ENCODE data around the gene ENO2.

The ENO2 gene

DNA sequence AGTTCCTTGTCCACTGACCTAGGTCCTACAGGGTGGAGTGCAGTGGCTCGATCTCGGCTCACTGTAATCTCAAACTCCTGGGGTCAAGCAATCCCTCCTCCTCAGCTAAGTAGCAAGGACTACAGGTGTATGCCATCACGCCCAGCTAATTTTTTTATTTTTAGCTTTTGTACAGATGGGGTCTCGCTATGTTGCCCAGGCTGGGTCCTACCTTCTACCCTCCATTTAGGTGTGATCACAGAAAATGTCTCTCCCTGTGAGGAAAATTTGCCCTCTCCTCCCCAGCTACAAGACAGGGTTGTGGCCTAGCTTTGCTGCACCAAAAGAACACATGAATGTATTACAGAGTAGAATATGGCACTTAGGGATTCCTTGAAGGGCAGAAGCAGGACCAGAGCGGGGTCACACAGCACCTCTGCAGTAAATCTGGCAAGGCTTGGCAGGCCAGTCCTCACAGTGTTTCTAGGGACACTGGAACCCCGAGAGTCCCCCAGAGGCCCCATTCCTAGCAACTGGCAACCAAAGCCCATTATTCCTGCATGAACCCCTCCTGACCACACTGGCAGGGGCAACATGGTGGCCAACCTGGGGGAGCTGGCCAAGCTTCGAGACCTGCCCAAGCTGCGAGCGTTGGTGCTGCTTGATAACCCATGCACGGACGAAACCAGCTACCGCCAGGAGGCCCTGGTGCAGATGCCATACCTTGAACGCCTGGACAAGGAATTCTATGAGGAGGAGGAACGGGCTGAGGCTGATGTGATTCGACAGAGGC, 2.0 kb upstream of the ENO2 start:
- no peak for DNase-seq (ENCODE audit: low read depth)

GRCh38 chr12:6914947-6915788, 788 bp downstream of the ENO2 start:
- peak; percentile 34 for DNase-seq (ENCODE audit: low read depth)

GRCh38 chr12:6915789-6916285, 1.5 kb downstream of the ENO2 start:
- DNase-seq (ENCODE audit: low read depth): no peak

- no peak for DNase-seq (ENCODE audit: low read depth)
Observed at GRCh38 chr12:6916426-6917200, 2.2 kb downstream of the ENO2 start.

- DNase-seq (ENCODE audit: low read depth): peak; percentile 65
Observed at GRCh38 chr12:6917491-6918231, 3.3 kb downstream of the ENO2 start.

DNA sequence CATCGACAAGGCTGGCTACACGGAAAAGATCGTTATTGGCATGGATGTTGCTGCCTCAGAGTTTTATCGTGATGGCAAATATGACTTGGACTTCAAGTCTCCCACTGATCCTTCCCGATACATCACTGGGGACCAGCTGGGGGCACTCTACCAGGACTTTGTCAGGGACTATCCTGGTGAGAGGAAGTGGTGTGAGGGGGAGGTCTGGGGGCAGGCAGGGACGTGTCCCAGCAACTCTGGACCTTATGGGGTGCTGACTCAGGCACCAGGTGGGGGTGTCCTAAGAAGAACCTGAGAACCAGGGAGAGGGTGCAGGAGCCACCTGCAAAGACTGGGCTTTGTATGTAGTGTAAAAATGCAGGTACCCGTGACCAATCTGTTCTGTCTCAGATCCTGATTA, 5.2 kb downstream of the ENO2 start:
- DNase-seq (ENCODE audit: low read depth): no peak

GRCh38 chr12:6921539-6921938, 7.2 kb downstream of the ENO2 start:
- DNase-seq (ENCODE audit: low read depth): no peak

DNA sequence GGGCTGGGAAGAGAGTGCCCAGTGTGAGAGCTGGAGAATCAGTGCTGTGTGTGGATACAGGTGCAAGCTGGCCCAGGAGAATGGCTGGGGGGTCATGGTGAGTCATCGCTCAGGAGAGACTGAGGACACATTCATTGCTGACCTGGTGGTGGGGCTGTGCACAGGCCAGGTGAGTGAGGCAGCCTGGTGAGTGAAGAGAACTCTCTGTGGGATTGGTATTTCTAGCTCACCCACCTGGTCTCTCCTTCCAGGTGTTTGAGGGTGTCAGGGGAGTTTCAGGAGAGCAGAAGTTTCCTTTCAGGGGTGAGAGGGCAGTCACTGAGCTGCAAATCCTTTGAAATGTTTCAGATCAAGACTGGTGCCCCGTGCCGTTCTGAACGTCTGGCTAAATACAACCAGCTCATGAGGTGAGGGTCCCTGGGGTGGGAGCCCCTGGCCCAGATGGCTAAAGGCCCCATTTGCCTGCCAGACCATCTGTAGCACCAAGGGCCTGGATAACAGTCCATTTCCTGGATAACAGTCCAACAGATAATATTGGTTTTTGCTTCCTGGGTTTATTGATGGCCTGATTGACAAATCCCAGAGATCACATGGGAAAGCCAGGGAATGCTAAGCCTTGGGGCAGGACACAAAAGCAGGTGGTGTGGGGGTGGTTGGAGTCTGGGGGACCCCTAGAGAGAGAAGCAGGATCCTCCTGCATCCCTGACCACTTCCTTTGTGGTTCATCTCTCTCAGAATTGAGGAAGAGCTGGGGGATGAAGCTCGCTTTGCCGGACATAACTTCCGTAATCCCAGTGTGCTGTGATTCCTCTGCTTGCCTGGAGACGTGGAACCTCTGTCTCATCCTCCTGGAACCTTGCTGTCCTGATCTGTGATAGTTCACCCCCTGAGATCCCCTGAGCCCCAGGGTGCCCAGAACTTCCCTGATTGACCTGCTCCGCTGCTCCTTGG, 7.9 kb downstream of the ENO2 start:
- no peak for DNase-seq (ENCODE audit: low read depth)

DNA sequence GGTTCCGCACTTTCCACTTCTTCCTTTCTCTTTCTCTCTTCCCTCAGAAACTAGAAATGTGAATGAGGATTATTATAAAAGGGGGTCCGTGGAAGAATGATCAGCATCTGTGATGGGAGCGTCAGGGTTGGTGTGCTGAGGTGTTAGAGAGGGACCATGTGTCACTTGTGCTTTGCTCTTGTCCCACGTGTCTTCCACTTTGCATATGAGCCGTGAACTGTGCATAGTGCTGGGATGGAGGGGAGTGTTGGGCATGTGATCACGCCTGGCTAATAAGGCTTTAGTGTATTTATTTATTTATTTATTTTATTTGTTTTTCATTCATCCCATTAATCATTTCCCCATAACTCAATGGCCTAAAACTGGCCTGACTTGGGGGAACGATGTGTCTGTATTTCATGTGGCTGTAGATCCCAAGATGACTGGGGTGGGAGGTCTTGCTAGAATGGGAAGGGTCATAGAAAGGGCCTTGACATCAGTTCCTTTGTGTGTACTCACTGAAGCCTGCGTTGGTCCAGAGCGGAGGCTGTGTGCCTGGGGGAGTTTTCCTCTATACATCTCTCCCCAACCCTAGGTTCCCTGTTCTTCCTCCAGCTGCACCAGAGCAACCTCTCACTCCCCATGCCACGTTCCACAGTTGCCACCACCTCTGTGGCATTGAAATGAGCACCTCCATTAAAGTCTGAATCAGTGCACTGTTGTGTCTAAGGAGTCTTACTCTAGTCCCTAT, 8.8 kb downstream of the ENO2 start:
- DNase-seq (ENCODE audit: low read depth): no peak

GRCh38 chr12:6923851-6924250, 9.5 kb downstream of the ENO2 start:
- DNase-seq (ENCODE audit: low read depth): no peak

DNA sequence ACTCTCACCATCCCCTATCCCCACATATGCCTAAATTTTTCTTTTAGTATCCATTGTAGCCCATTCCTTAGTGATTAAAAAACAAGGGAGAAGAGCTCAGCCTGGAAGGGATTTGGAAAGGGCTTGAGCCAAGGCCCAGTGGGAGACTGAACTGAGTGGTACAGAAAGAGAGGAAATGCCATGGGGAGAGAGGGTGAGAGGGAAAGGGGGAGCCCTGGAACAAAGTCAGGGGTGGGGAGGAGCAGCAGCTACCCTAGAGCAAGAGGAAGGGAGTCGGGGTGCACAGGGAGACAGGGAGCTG, 10.8 kb downstream of the ENO2 start:
- no peak for DNase-seq (ENCODE audit: low read depth)

GRCh38 chr12:6925540-6926279, 11.3 kb downstream of the ENO2 start:
- DNase-seq (ENCODE audit: low read depth): peak; percentile 83

DNA sequence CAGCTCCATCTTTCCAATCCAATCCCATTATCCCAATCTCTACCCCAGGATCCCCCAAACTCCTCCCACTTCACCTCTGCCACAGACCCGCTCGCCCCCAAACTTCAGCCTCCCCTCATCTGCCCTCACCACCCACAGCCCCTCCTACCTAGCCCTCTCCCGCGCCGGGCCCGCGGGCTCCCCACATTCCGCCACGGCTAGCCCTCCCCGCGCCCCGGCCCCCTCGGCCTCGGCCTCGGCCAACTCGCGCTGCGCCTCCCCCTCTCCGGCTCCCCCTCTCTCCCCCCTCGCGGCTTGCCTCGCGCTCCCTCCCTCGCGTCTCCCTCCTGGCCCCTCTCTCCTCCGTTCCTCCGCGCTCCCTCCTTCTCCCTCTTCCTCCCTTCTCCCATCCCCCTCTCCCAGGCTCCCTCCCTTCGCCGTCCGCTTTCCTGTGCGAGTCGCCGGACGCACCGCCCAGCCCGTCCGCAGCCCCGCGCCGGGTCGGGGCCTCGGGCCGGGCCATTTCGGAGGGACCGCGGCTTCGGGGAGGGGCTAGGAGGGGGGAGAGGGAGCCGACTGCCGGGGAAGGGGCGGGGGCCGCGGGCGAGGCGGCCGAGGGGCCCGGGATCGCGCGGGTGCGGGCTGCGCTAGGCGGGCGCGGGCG, 13.1 kb downstream of the ENO2 start, which contains the start of gene ATN1:
Gene ATN1, plus strand, starts transcription at position 581 of the 643 bp plus-strand sequence. CDS start 6,043 bp downstream, outside the sequence.
- peak; percentile 87 for DNase-seq (ENCODE audit: low read depth)

DNA sequence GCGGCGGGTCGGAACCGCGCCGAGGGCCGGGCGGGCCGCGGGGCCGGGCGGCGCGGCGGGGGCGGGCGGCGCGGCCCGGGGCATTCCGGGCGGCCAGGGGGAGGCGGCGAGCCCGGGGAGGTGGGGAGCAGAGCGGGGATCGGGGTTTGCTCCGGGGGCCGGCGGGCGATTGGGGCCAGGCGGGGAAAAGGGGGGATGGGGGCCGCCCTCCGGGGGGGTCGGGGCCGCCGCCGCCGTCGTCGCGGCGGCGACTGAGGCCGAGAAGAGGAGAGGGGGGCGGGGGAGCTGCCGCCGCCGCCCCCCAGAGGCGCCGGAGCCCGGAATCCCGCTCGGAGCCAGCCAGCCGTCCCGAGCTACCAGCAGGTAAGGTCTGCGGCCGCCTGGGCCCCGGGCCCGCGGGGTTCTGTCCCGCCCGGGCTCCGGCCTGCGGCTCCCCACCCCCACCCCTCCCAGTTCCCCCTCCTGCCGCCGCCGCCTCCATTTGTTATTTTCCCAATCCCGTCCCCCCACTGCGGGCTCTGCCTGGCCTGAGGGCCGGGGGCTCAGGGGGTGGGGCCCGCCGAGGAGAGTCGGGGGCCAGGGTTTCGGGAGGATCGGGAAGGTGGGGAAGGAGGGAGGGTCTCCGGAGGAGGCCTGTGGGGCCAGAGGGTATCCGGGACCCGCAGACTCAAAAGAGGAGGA, 13.8 kb downstream of the ENO2 start:
- DNase-seq (ENCODE audit: low read depth): no peak

GRCh38 chr12:6928703-6929407, 14.5 kb downstream of the ENO2 start:
- DNase-seq (ENCODE audit: low read depth): no peak

DNA sequence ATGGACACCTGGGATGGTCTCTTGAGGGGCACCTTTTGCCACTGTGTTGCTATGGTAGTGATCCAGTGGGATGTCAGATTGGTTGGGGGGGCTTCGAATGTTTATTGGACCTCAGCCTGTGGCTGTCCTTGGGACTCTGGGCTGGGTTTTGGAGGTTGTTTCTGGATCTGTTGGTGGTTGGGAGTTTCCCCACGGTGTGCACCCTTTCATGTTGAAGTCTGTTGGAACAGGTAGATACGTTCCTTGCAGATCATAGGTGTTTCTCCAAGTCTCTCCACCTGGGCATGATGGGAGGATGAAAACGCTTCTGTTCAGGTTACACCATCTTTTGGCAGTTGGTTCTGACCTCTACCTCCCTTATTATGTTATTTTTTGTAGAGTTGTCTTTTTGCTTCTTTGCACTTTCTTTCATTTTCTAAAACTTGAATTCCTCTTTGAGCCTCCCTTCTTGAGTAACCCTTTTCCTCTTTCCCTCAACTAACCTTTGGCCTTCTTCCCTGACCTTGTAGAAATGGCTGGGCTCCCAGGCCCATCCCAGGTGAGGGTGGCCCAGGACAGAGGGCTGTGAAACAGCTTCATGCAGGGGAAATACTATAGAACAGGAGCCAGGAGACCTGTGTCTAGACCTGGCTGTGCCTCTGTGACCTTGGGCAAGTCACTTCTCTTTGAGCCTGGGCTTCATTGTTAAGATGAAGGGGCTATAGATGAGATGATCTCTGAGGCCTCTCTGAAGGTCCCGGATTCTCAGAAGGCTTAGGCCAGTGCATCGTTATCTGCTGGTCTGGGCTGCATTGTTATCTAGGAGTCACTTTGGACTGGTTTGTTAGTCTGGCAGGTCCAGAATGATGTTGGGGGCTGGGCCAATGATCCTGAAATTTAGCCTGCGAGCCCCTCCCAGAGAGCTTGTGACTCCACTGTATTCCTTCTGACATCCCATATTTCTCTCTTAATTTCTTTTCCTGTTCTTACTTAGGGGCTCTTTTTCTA, 15.4 kb downstream of the ENO2 start:
- no peak for DNase-seq (ENCODE audit: low read depth)

Measured in amniotic epithelial cell (primary cell).